ENCODE measurements around the gene KCNJ5.

The KCNJ5 gene

GRCh38 chr11:128897826-128898225 is 6.7 kb downstream of the KCNJ5 start:
- DNase-seq (ENCODE audit: low read depth, low spot score) = no peak
- in situ Hi-C loops (cut with HindIII; ENCODE audit: low sequenced_read_pairs) = no loop called here
- no peak for TF ChIP-seq CTCF (IDR thresholded peaks at IDR 0.05; ENCODE audit: low read depth, low read length)

DNA sequence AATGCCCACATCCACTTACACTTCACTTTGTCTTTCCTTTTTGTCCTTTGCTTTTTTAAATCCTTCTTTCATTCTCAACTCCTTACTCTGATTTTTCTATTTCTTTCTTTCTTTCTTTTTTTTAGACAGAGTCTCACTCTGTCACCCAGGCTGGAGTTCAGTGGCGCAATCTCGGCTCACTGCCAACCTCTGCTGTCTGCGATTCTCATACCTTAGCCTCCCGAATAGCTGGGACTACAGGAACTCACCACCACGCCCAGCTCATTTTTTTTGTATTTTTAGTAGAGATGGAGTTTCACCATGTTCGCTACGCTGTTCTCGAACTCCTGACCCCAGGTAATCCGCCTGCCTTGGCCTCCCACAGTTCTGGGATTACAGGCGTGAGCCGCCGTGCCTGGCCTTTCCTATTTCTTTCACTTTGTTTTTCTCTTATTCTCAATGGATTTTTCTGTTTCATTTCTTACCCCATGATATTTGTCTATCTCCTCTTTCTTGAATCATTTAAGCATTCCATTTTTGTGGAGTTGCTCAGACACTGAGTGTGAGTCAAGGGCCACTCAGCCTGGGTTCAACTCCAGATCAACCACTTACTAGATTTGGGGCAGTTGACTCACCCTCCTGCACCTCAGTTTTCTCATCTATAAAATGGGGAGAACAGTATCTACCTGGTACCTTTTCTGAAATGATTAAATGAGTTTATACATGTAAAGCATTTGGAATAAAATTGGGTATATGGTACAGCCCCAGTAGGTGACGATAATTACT is 7.6 kb downstream of the KCNJ5 start:
- no peak for DNase-seq (ENCODE audit: low read depth, low spot score)
- in situ Hi-C loops (cut with HindIII; ENCODE audit: low sequenced_read_pairs) = no loop called here
- no peak for TF ChIP-seq CTCF (IDR thresholded peaks at IDR 0.05; ENCODE audit: low read depth, low read length)
- H3K4me3 ChIP-seq (ENCODE audit: low read depth, low read length) = no peak overlapping the region

More at GRCh38 chr11:128897826-128898225, 6.7 kb downstream of the KCNJ5 start:
- H3K4me3 ChIP-seq (ENCODE audit: low read depth, low read length) = no peak overlapping the region

DNA sequence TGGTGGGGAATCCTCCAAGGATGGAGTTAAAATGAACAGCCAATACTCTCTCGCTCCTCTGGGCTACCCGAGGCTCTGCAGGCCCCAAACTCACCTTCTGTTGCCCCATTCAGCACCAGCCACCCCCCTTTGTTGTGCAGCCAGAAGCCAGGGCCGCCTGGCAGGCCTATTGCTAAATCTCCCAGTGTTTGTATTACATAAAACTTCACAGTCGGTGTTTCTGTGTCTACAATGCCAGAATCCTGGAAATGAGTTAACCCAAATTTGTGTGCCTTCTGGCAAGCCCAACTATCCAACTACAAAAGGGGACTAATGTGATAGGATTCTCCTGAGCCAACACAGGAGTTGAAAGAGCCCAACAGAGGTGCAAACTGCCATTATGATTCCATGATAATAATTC is 9.3 kb downstream of the KCNJ5 start:
- no peak overlapping the region for H3K4me3 ChIP-seq (ENCODE audit: low read depth, low read length)
- no peak for DNase-seq (ENCODE audit: low read depth, low spot score)
- TF ChIP-seq CTCF (IDR thresholded peaks at IDR 0.05; ENCODE audit: low read depth, low read length) = no peak
- in situ Hi-C loops (cut with HindIII; ENCODE audit: low sequenced_read_pairs) = no loop called here

GRCh38 chr11:128901653-128902514 is 10.7 kb downstream of the KCNJ5 start:
- in situ Hi-C loops (cut with HindIII; ENCODE audit: low sequenced_read_pairs) = no loop called here
- no peak overlapping the region for H3K4me3 ChIP-seq (ENCODE audit: low read depth, low read length)
- no peak for TF ChIP-seq CTCF (IDR thresholded peaks at IDR 0.05; ENCODE audit: low read depth, low read length)
- no peak for DNase-seq (ENCODE audit: low read depth, low spot score)

DNA sequence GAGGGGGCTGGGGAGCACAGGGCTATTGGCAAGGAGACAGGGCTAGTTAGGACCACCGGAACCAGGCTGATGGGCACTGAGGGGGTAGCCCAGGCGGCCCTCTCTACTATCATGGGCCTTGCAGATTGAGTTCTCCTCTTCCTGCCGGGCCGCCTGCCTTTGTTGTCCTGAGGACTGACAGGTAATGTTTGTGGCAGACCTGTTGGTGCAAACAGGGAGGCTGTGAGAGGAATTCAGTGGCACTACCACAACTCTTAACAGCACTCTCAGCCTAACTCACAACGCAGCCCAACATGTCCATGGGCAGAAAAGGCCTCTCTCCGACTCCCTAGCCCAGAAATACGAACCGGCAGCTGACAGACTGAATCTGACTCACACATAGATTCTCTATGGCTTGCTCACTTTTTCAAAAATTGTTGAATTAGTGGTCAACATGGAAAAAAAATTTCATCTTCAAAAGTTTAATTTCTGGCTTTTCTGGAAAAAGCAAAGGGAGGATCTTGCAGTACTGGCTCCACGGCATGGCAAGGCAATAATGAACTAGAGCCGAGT is 11.4 kb downstream of the KCNJ5 start:
- in situ Hi-C loops (cut with HindIII; ENCODE audit: low sequenced_read_pairs) = no loop called here
- TF ChIP-seq CTCF (IDR thresholded peaks at IDR 0.05; ENCODE audit: low read depth, low read length) = no peak
- no peak overlapping the region for H3K4me3 ChIP-seq (ENCODE audit: low read depth, low read length)
- DNase-seq (ENCODE audit: low read depth, low spot score) = peak; percentile 49

DNA sequence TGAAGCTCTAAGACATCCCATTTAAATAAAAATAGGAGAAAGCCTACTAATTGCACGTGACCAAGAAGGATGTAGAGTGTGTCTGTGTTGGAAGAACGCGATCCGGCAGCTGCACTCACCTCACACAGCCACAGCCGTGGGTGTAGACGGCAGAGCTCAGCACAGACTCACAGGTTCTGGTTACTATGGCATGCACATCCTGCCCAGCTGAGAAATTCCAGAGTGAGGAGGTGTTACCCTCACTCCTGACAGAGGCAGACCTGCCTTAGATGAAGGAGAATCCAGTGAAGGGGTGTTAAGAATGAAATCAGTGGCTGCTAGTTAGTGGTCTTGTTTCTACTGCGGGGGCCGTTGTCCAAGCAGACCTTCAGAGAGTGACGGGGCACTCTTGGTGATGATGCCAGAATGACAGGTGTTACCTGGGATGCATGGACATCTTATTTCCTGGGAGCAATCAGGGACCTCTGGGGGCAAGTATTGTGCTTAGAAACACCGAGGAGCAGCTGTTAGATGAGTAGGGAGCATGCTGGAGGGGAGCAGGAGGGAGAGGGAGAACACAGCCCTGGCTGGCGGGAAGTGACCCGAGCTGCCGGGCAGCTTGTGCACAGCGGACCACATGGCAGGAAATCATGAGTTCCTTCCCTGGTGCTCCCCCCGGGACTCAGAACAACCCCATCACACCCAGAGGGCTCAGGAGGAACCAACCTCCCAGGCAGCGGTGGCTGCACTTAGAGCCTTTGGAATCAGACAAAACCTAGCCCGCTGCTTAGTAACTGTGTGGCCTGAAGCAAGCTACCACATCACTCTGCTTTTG is 12.3 kb downstream of the KCNJ5 start:
- in situ Hi-C loops (cut with HindIII; ENCODE audit: low sequenced_read_pairs) = no loop called here

More for the DNA sequence above, 12.3 kb downstream of the KCNJ5 start:
- no peak for TF ChIP-seq CTCF (IDR thresholded peaks at IDR 0.05; ENCODE audit: low read depth, low read length)
- peak; percentile 16 for DNase-seq (ENCODE audit: low read depth, low spot score)
- no peak overlapping the region for H3K4me3 ChIP-seq (ENCODE audit: low read depth, low read length)

Data from astrocyte of the spinal cord (primary cell).